Coronary artery (tissue), 2 donors: ENCODE results near the gene FAM228A.

ENCODE experiments used
- DNase-seq: peaks from one replicate; pipeline ENCODE4 v3.0.0-alpha.2; 2017; ENCODE audit warnings: low spot score
- H3K27ac ChIP-seq, 2 donors: fragments of 200-600 bp; sonication (generic); one replicate each; pipeline ENCODE4 v1.5.1; 2016 to 2019
- H3K4me3 ChIP-seq: fragments of 200-600 bp; sonication (generic); 2 replicates; pipeline ENCODE4 v1.5.1; 2016; ENCODE audit warnings: mild to moderate bottlenecking, moderate library complexity
- TF ChIP-seq, protein P1 (sequence below): fragments of 200-600 bp; sonication (generic); IDR thresholded peaks from one replicate; pipeline ENCODE4 v1.5.1; 2019; ENCODE audit warnings: antibody characterized with exemption

FAM228A gene

DNA sequence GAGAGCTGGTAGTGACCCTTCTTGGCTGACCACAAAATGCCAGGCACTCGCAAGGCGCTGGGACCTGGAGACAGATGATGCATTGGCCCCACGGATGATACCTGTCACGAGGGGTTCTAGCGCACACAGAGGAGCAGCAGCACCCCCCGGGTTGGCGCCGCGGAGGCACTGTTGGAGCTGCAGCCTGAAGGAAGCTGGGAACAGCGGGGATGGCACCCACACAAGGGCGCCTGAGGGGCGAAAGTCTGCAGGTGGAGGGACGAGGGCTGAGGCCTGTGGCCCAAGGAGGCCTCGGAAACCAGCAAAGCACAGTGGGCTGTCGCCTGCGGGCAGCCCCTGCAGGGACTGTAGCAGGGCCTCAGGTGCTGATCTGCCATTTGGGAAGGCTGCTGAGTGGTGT lies 33.6 kb downstream of the FAM228A start:
- Histone ChIP-seq H3K27ac (no peak overlapping the region), H3K4me3 (no peak overlapping the region)
- TF ChIP-seq, protein P1, sequence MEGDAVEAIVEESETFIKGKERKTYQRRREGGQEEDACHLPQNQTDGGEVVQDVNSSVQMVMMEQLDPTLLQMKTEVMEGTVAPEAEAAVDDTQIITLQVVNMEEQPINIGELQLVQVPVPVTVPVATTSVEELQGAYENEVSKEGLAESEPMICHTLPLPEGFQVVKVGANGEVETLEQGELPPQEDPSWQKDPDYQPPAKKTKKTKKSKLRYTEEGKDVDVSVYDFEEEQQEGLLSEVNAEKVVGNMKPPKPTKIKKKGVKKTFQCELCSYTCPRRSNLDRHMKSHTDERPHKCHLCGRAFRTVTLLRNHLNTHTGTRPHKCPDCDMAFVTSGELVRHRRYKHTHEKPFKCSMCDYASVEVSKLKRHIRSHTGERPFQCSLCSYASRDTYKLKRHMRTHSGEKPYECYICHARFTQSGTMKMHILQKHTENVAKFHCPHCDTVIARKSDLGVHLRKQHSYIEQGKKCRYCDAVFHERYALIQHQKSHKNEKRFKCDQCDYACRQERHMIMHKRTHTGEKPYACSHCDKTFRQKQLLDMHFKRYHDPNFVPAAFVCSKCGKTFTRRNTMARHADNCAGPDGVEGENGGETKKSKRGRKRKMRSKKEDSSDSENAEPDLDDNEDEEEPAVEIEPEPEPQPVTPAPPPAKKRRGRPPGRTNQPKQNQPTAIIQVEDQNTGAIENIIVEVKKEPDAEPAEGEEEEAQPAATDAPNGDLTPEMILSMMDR: no peak
- no peak for DNase-seq

DNA sequence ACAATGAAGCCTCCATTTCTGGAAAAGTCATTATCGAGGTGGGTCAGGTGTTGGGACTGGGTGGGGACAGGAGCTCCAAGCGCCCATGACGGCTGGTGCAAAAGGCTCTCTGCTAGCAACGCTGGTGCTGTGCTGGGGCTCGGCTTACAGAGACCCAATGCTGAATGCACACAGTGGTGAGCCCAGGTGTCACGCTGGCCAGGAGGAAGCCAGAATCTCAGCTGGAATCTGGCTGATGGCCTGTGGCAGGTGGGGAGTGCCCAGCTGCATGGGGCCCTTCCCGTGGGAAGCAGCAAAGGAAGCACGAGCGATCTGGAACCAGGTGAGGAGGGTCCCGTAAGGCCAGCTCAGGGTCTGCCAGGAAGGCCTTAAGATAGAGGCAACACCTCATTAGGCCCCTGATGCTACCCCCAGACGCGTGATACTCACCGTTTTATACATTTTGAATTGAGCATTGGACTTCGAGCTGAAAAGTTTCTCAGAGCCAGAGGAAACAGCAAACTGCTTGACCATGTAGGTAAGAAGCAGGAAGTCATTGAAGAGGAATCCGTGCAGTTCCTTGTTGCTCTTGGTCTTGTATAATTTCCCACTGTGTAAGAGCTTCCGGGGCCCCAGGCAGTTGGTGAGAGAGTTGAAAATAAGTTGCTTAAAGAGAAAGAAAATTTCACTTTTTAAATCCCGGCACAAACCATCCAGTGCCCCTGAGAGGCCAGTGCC lies 34.7 kb downstream of the FAM228A start:
- Histone ChIP-seq H3K4me3 (no peak overlapping the region), H3K27ac (no peak overlapping the region)
- TF ChIP-seq, protein P1: no peak
- DNase-seq: no peak

DNA sequence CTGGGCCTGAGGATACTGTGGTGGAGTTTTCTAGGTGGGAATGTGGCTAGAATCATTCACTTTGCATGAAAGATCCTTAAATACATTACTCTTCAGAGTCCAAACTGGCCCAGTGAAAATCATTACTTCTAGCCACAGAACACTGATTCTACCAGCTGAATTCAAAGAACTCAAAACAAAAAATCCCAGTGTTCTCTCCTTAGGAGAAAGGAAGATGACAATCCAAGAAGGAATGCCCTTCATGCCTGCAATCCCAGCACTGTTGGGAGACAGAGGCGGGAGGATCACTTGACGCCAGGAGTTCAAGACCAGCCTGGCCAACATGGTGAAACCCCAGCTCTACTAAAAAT lies 35.2 kb downstream of the FAM228A start:
- TF ChIP-seq, protein P1: no peak
- H3K4me3 ChIP-seq: no peak overlapping the region
- no peak overlapping the region for H3K27ac ChIP-seq
- no peak for DNase-seq

DNA sequence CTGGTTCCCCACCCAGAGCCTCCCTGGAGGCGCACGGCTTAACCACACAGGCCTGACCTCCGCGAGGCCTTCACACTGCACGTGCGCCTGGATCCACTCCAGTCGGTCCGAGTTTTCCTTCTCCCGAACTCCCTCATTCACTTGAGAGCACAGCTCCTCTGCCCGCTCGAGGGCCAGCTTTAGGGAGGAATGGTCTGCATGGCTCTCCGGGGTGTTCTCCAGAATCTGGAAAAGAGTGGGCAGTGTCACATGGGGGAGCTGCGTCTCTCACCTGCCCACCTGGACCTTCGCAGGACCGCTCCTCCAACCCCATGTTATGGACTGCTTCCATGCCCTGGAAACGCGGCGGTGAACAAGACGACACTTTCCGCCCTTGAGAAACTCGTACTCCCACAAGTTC lies 35.9 kb downstream of the FAM228A start:
- Histone ChIP-seq H3K4me3 (no peak overlapping the region), H3K27ac (no peak overlapping the region)
- TF ChIP-seq, protein P1: no peak
- DNase-seq: no peak

DNA sequence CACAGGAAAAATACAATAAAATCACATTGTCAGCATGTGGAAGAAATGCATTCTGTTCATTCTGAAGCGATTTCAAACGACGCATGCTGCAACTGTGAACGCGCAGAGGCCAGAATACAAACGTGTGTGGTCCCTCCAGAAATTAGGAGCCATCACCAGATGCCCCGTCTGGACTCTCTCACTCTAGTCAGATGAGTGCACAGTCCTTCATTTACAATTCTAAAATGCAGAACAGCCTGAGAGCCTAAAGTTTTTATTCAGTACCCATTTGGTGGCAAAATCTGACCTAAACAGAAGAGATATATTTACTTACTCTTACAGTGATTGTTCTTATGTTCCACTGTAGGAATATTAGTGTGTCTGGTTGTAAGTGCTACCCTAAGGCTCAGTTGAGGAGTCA lies 36.6 kb downstream of the FAM228A start:
- TF ChIP-seq, protein P1: no peak
- Histone ChIP-seq H3K27ac (no peak overlapping the region), H3K4me3 (no peak overlapping the region)
- no peak for DNase-seq

DNA sequence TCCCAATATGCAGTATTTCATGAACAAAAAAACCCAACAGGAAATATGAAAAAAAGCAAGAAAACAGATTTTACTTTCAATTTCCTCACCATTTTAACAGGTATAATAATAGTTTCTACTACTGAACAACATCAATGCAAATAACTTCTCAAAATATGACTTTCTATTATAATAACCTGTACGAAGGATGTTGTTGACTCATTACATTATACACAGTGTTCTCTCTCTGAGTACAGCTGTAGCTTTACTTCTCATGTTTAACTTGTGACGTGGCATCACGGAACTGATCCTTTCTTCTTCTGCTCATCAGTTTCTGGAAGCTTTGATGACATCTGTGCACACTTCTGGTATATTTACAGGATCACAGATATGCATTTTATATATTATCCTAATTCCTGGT lies 40.0 kb downstream of the FAM228A start:
- TF ChIP-seq, protein P1: no peak
- no peak for DNase-seq
- Histone ChIP-seq H3K4me3 (no peak overlapping the region), H3K27ac (no peak overlapping the region)

DNA sequence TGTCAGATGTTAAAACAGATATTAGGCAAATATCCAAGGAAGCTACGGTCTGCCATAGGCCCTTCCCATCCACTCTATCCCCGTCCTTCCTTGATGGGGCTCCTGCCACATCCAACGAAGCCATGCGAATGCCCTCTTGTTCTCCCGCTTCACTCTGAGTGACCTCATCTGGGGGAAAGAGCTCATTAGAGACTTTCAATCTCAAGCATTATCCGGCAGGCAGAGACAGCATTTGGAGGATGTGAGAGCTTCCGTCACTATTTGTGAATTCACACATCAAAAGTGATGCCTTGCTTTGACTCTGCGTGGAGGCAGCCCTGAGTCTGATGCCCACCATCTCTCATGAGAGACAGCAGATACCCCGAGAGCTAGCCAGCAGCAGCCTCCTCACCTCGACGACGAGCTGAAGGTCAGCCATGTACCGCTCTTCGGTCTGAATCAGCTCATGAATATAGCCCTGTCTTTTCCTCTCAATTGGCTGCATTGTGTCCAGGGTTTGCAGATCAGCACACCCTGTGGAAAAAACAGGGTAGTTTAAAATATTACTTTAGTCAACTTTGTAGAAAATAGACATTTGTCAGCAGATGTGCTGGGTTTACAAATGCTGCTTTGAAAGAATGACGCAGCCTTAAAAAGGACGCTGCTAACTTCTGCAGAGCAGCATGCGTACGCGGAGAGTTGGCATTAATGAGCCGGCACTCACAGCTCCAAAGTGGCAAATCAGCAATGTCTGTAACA lies 45.9 kb downstream of the FAM228A start:
- H3K27ac ChIP-seq: no peak overlapping the region
- no peak for DNase-seq
- TF ChIP-seq, protein P1: no peak
- H3K4me3 ChIP-seq: no peak overlapping the region
